IPS-NIHi11 (cell line): Measurements from ENCODE around the gene AKTIP.

Experiments
- DNase-seq: peaks from one replicate; pipeline ENCODE4 v3.0.0; 2012; ENCODE audit warnings: mixed read lengths, low spot score

The AKTIP gene

GRCh38 chr16:53478965-53479364 is 24.0 kb downstream of the AKTIP start:
- no peak for DNase-seq

- DNase-seq = no peak
Measured at GRCh38 chr16:53476867-53477266, 26.1 kb downstream of the AKTIP start.

- no peak for DNase-seq
Measured at GRCh38 chr16:53465606-53466280, 37.3 kb downstream of the AKTIP start.

GRCh38 chr16:53458635-53459034 is 44.4 kb downstream of the AKTIP start:
- no peak for DNase-seq

GRCh38 chr16:53457670-53458069 is 45.3 kb downstream of the AKTIP start:
- no peak for DNase-seq

- DNase-seq = no peak
Measured at GRCh38 chr16:53456625-53457024, 46.4 kb downstream of the AKTIP start.

GRCh38 chr16:53453928-53454327 is 49.1 kb downstream of the AKTIP start:
- DNase-seq = no peak

- DNase-seq = no peak
Measured at GRCh38 chr16:53449816-53450517, 53.0 kb downstream of the AKTIP start.

- no peak for DNase-seq
Measured at GRCh38 chr16:53446090-53446489, 56.9 kb downstream of the AKTIP start.

- no peak for DNase-seq
Measured at GRCh38 chr16:53445534-53445933, 57.5 kb downstream of the AKTIP start.
